ENCODE results near the gene FAM184A. TPM values are rescaled to one million over a fixed set of nuclear protein-coding genes. Genes with fewer than 3 reads are reported as not detected.

FAM184A gene
- total and polyA plus RNA-seq, 2 donors (not counting 3 experiments of a cell fraction or from before 2014, with no cell fraction given) = 0.04 to 0.84 TPM

DNA sequence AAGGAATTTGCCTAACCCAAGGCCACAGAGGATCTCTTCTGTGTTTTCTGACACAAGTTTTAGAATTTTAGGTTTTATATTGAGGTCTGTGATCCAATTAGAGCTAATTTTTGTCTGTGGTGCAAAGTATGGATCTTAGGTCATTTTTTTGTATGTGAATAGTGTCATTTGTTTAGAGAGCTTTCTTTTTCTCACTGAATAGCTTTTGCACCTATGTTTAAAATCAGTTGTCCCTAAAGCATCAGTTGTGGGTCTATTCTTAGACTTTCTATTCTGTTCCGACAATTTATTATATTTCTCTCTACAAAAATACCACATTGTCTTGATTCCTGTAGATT is 143.2 kb downstream of the FAM184A start:
- H4K20me1 ChIP-seq (replicated peaks; ENCODE audit: control insufficient read depth, extremely low read depth, insufficient read depth, low read length) = no peaks in the 10 kb centered on the region
- peaks cover 0 to 2% of the 10 kb centered on the region in 2 experiments for H3K36me3 ChIP-seq (ENCODE audit: control insufficient read depth in 2 of 2, extremely low read depth in 1 of 2, insufficient read depth in 2 of 2, low read length in 2 of 2)
- FAIRE-seq = no peak
- no peaks in the 10 kb centered on the region for H3K79me2 ChIP-seq (ENCODE audit: control insufficient read depth, insufficient read depth, low read length)
- ChIA-PET CTCF (interaction anchor here (0.7 to 1.7 kb wide), 4 partner anchors 11 to 175 kb away, joined by 3 to 7 read pairs (median 4); no protein-coding TSS in a partner anchor), POLR2A (interaction anchor here (1.7 kb wide), 1 partner anchor 40 kb away, joined by 4 read pairs; no protein-coding TSS in a partner anchor)
- H3K27ac ChIP-seq (ENCODE audit: insufficient read depth, low read depth, low read length) = peak overlapping the region; percentile 63
- dilution Hi-C loops (cut with MboI; ENCODE audit: extremely low pct_ligation_motif_present, low sequenced_read_pairs) (no loop called here), intact Hi-C loops (cut with micrococcal nuclease) (loop anchor here (1.0 to 10.0 kb wide), 4 partner anchors 41 to 410 kb away; partner anchors contain the start of genes ASF1A, CEP85L and MAN1A1)
- peaks cover 10% of the 10 kb centered on the region for H3K4me1 ChIP-seq (ENCODE audit: control insufficient read depth, extremely low read depth, insufficient read depth, low read length)
- H3K4me3 ChIP-seq (replicated peaks in 1 of 3; ENCODE audit: insufficient read depth in 1 of 3, low read depth in 1 of 3, low read length in 3 of 3) = peak overlapping the region; percentile 78 to 92 (median 79)
- no peaks in the 10 kb centered on the region for H3K9me3 ChIP-seq (replicated peaks; ENCODE audit: control insufficient read depth, insufficient read depth, low read length)
- no peak for DNase-seq (ENCODE audit: low read depth, low spot score)
- peak overlapping the region; percentile 49 for H2AFZ ChIP-seq (ENCODE audit: low read depth, low read length)
- peak overlapping the region; percentile 93 for H3K9ac ChIP-seq (replicated peaks; ENCODE audit: extremely low read depth, insufficient read depth, low read length)
- H3K9me1 ChIP-seq (replicated peaks; ENCODE audit: control insufficient read depth, extremely low read depth, insufficient read depth, low read length) = no peaks in the 10 kb centered on the region
- peak overlapping the region; percentile 98 for H3K4me2 ChIP-seq (ENCODE audit: insufficient read depth, low read length)
- no TSS peak for BruUV-seq (replicated peaks)
- no peaks in the 10 kb centered on the region for H3K27me3 ChIP-seq (ENCODE audit: control insufficient read depth in 2 of 2, insufficient read depth in 2 of 2, low read length in 2 of 2)
- no peak for TF ChIP-seq GATA2 (IDR thresholded peaks at IDR 0.05; ENCODE audit: insufficient read depth, insufficient read length, low read depth, low read length)
- TF ChIP-seq FOS (IDR thresholded peaks at IDR 0.05; ENCODE audit: borderline replicate concordance, insufficient read depth, low read length) = no peak
- no peak for TF ChIP-seq EZH2 (IDR thresholded peaks at IDR 0.05; ENCODE audit: borderline replicate concordance, low read depth, low read length, severe bottlenecking)
- TF ChIP-seq JUN (IDR thresholded peaks at IDR 0.05; ENCODE audit: borderline replicate concordance, insufficient read depth, insufficient read length, low read depth) = no peak
- TF ChIP-seq, protein P1, sequence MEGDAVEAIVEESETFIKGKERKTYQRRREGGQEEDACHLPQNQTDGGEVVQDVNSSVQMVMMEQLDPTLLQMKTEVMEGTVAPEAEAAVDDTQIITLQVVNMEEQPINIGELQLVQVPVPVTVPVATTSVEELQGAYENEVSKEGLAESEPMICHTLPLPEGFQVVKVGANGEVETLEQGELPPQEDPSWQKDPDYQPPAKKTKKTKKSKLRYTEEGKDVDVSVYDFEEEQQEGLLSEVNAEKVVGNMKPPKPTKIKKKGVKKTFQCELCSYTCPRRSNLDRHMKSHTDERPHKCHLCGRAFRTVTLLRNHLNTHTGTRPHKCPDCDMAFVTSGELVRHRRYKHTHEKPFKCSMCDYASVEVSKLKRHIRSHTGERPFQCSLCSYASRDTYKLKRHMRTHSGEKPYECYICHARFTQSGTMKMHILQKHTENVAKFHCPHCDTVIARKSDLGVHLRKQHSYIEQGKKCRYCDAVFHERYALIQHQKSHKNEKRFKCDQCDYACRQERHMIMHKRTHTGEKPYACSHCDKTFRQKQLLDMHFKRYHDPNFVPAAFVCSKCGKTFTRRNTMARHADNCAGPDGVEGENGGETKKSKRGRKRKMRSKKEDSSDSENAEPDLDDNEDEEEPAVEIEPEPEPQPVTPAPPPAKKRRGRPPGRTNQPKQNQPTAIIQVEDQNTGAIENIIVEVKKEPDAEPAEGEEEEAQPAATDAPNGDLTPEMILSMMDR (IDR thresholded peaks at IDR 0.05; ENCODE audit: extremely low read depth in 1 of 2, insufficient read depth in 1 of 2, low read depth in 1 of 2, low read length in 2 of 2) = no peak
- no peak for TF ChIP-seq POLR2AphosphoS5 (IDR thresholded peaks at IDR 0.05; ENCODE audit: insufficient read depth, low read depth, low read length)
- TF ChIP-seq MAX (IDR thresholded peaks at IDR 0.05; ENCODE audit: insufficient read depth, insufficient read length) = no peak
- TF ChIP-seq MYC (IDR thresholded peaks at IDR 0.05; ENCODE audit: low read depth, low read length) = no peak
- TF ChIP-seq POLR2A (IDR thresholded peaks at IDR 0.05; ENCODE audit: low read depth, low read length) = no peak

Data from endothelial cell of umbilical vein (primary cell).